G401 (cell line): ENCODE data around the gene TLE4. TPM values are rescaled to one million over a fixed set of nuclear protein-coding genes. Genes with fewer than 3 reads are reported as not detected.

Experiments used
- DNase-seq: peaks from one replicate; pipeline ENCODE4 v3.0.0-alpha.2; 2015; ENCODE audit warnings: low spot score
- in situ Hi-C: cut with HindIII; loops from 2 replicates; pipeline ENCODE4 v1.10.0; 2016; ENCODE audit warnings: low sequenced_read_pairs, mixed read lengths
- total RNA-seq: library from RNA; depleted of rRNA; stranded (reverse); fragments of >200 nt; shearing (Covaris generic); gene quantifications from 2 replicates; pipeline ENCODE4 v1.2.3, GENCODE V29; 2014

TLE4 gene
- total RNA-seq, 1 experiment from 2014 or later: 78.6 TPM

DNA sequence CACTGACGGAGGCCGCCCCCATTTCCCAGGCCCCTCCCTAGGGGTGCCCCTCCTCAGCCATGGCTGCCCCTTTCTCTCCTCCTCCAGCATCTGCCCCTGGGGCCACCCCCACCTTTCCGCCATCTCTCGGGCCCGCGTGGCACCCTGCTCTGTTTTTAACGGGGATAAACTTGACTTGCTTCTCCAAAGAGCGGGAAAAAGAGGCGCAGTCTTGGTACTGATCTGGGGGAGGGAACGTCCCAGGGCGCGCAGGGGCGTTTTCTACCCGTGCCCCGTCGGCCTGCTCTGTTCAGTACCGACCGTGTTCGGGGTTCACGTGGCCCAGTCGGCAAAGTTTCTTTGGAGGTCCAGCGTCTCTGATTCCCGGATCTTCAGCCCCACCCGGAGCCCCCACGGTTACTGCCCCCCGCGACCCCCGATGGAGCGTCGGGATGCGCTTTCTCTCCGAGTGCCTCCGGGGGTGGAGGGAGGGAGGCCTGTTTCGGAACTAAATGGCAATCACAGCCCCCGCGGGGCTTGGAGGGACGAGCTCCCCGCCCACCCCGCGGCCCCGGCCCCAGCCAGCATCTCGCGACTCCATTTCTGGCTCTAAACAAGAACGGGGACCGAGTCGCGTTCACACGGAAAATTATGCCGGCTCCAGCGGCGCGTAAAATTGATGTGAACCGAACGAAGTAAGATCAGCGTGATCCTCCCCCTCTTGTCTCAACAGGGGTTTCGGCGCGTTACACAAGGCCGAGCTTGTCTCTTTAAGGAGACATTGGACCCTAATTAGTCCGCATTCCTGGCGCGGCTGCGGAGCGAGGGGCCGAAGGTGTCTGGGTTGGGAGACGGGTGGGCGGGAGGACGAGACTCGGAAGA, 1.1 kb upstream of the TLE4 start:
- in situ Hi-C loops: no loop called here
- peak; percentile 39 for DNase-seq

GRCh38 chr9:79572032-79572607, 355 bp downstream of the TLE4 start:
- in situ Hi-C loops: no loop called here
- no peak for DNase-seq

- in situ Hi-C loops: no loop called here
- peak; percentile 40 for DNase-seq
Observed at GRCh38 chr9:79572608-79573411, 1.0 kb downstream of the TLE4 start.

DNA sequence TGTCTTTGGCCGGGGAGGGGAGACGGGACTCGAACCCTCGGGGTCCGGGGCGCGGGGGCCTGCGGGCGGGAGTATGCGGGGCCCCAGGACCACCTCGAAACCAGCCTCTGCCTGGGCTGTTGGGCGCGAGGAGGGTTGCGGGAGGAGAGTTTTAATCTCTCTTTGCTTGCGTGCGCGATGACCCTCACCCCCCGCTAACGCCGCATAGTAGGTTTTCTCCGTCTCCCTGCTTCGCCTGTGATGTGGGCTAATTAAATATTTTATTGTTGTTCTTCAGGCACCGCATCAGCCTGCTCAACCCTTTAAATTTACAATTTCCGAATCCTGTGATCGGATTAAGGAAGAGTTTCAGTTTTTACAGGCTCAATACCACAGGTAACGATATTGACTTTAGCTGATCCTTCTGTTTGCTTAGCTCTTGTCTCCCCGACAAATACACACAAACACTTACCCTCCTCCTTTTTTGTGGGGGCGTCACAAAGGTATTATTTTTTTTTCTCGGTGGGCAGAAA, 1.7 kb downstream of the TLE4 start:
- no peak for DNase-seq

GRCh38 chr9:79574136-79574535, 2.4 kb downstream of the TLE4 start:
- in situ Hi-C loops: no loop called here

More for the DNA sequence above, 1.7 kb downstream of the TLE4 start:
- in situ Hi-C loops: no loop called here

GRCh38 chr9:79574781-79575180, 3.0 kb downstream of the TLE4 start:
- peak; percentile 35 for DNase-seq
- in situ Hi-C loops: no loop called here

More at GRCh38 chr9:79574136-79574535, 2.4 kb downstream of the TLE4 start:
- peak; percentile 35 for DNase-seq

DNA sequence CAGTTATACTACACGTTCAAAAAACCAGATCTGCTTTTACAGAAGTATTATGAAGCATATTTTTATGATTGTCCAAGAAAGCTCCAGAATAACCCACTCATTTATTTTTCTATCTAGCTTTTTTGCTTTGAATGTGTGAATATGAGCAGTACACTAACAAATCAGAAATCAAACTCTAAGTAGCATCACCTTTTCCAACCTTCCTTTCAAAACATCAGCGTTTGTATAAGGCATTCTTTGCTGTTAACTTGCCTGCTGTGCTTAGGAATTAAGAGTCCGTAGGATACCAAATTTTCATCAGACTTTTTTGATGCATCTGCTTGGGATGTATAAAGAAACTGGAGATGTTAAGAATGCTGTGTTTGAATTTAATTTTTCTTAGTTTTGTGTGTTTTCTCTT, 3.8 kb downstream of the TLE4 start:
- peak; percentile 44 for DNase-seq
- in situ Hi-C loops: no loop called here

DNA sequence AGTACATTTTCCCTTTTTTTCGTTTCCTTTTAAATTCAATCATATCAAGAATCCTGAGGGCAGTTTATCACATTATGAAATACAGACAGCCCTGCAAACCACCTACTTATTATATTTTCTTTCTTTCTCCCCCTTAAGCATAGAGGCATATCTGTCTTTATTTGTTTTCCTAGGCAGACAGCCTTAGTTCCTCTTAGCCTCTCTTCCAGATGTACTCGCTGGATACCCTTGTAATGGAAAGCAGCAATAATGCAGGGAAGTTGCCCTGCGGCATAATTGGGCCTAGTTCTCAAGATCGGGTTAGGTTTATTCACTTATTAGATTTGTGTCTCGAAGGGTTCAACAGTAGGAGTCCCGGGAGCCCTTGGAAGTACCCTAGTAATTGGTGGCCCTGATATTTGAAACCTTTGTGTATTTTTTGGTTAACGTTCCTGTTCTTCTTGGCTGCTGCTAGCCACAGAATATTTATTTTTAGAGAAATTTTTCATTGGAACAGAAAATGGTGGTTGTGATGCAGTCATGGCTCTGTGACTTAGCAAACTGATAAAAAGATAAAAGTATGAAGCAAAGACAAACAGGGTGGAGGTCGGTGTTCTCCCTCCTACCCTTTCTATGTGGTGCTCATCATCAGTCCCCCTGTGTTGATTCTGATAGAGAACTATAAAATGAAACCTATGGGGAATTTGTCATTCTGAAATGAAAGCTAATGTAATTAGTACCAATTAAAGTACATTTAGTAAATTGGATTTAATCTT, 6.4 kb downstream of the TLE4 start:
- in situ Hi-C loops: no loop called here
- no peak for DNase-seq

GRCh38 chr9:79578891-79579290, 7.1 kb downstream of the TLE4 start:
- in situ Hi-C loops: no loop called here
- DNase-seq: no peak

DNA sequence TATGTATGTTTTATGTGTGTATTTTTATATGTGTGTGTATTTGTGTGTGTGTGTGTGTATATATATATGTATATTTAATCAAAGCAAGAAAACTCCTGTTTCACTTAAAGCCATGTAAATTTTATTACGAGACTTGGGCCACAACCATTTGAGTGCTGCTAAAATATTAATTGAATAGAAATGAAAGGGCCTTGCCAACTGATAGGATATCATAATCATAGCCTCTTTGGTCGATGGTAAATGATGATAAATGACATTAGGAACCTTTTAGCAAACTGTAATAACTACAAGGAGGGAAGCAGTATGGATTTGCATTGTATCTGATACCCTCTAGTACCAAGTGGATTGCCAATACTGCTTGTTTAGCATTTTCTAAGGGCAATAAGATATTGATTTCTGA, 7.9 kb downstream of the TLE4 start:
- in situ Hi-C loops: no loop called here
- DNase-seq: no peak

GRCh38 chr9:79580055-79580454, 8.3 kb downstream of the TLE4 start:
- in situ Hi-C loops: no loop called here
- no peak for DNase-seq

- in situ Hi-C loops: no loop called here
- DNase-seq: no peak
Observed at GRCh38 chr9:79581388-79581787, 9.6 kb downstream of the TLE4 start.

DNA sequence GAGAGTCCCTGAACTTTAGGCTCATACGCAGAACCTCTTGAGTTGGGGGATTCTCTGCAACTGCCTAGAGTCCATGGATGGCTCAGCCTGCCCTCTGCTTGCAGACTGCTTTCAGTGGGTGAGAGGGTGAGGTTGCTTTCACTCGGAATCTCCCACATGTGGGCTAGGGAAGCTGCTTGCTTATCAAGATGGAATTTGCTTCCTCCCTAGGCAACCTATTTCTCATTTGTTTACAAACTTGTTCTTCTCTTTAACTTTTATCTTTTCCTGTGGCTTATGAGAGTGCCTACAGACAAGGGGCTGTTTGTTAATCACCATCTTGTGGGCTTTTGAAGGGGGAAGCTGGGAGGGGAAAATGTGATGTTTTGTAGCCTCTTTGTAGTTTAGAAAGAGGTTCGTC, 10.0 kb downstream of the TLE4 start:
- no peak for DNase-seq
- in situ Hi-C loops: no loop called here

DNA sequence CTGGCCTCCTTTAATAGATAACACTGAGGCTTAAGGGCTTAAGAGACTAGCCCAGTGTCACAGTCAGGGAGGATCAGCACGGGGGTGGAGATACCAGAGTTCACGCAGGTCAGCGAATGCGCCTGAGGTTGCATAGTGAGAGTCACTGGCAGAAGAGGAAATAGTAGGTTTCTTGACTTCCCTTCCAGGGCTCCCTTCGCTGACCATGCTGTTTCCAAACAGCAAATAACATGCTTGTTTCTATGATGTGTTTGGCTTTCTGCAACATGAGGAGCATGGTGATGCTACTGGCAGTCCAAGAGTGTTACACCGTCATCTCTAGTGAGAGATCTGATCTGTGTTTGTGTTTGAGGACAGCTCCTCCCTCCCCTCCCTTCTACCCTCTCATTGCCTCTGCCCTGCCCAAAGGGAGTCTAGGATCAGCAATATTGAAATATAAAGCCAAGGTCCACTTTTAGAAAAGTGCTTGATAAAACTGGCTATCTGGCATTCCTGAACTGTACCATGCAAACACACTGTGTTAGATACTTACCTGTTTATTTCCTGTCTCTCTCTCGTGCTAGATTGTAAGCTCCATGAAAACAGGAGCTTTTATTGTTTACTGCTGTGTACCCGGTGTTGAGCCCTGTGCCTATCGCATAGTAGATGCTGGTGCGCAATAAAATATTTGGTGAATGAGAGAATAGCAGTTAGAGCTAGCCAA, 12.3 kb downstream of the TLE4 start:
- DNase-seq: no peak
- in situ Hi-C loops: no loop called here

GRCh38 chr9:79584655-79584982, 12.9 kb downstream of the TLE4 start:
- DNase-seq: no peak
- in situ Hi-C loops: no loop called here

DNA sequence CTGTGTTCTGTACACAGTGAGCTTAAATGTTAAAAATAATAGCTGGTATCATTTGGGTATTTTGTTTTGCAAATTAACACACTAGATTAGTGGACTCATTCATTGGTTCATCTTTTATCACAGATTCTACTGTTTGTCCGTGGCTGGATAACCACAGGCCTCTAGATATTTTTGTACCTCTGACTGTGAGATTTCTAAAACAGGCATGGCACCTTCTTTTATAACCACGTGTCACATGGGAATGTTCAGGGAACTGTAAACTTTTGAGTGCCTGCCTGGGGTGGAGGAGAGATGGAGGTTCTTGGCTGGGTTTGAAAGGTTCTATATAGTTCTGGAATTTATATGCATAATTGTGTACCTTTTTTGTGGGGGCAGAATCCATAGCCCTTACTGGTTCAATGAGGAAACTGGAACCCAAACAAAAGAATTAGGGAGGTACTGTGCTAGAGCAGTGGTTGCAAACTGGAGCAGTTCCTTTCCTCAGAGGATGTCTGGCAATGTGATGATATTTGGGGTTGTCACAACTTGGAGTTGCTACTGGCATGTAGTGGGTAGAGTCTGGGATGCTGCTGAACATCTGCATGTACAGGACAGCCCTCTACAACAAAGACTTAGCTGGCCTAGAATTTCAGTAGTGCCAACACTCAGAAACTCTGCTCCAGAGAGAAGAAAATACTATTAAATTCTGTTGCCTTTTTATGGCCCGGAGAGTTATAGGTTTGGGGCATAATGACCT, 16.9 kb downstream of the TLE4 start:
- no peak for DNase-seq
- in situ Hi-C loops: no loop called here

DNA sequence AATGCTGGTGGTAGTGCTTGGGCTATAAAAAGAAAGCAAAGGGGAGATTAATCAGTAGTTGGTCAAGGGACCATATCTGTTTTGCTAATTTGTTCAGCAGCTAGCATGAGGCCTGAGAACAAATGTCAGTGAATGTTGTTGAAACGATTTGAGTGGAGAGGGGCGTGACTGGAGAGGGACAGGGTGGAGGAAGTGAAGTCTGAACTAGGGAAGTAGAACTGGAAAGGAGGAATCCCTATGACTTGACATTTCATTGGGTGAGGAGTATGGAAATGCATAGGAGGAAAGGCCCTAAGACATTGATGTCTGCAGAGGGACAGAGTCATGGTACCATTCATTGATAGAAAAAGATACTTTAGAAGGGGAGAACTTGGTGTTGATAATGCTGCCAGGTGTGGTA, 19.7 kb downstream of the TLE4 start:
- DNase-seq: no peak
- in situ Hi-C loops: no loop called here
